Osteoblast (primary cell): ENCODE measurements around the gene TBX5. TPM values are rescaled to one million over a fixed set of nuclear protein-coding genes. Genes with fewer than 3 reads are reported as not detected.

Source experiments
- DNase-seq: peaks from one replicate; pipeline ENCODE4 v3.0.0; 2011; ENCODE audit warnings: low spot score, mixed read lengths; ENCODE audit not compliant: insufficient read length; ENCODE audit errors: missing footprints
- H2AFZ ChIP-seq: 2 replicates; pipeline ENCODE4 v1.6.0; 2011; ENCODE audit warnings: mild to moderate bottlenecking, low read length
- H3K27ac ChIP-seq: 2 replicates; pipeline ENCODE4 v1.5.1; 2011; ENCODE audit warnings: mild to moderate bottlenecking, low read depth, low read length, moderate library complexity
- H3K27me3 ChIP-seq: 2 replicates; pipeline ENCODE4 v1.6.0; 2012; ENCODE audit warnings: mild to moderate bottlenecking, control low read depth, inconsistent platforms, low read length, moderate library complexity; ENCODE audit not compliant: insufficient read depth
- H3K36me3 ChIP-seq: 2 replicates; pipeline ENCODE4 v1.5.1; 2011; ENCODE audit warnings: mild to moderate bottlenecking, low read length, control low read depth, moderate library complexity; ENCODE audit not compliant: insufficient read depth
- H3K4me1 ChIP-seq: 2 replicates; pipeline ENCODE4 v1.5.1; 2011; ENCODE audit warnings: mild to moderate bottlenecking, low read length, control low read depth, moderate library complexity; ENCODE audit not compliant: insufficient read depth
- H3K4me2 ChIP-seq: 2 replicates; pipeline ENCODE4 v1.6.0; 2011; ENCODE audit warnings: mild to moderate bottlenecking, low read length; ENCODE audit not compliant: insufficient read depth
- H3K4me3 ChIP-seq: fragments of 200-600 bp; sonication (generic); 3 replicates; pipeline ENCODE4 v1.5.1; 2012; ENCODE audit warnings: mild to moderate bottlenecking, low read length, inconsistent platforms; ENCODE audit not compliant: insufficient read depth
- H3K79me2 ChIP-seq: 2 replicates; pipeline ENCODE4 v1.6.0; 2012; ENCODE audit warnings: mild to moderate bottlenecking, low read length, control low read depth, inconsistent platforms; ENCODE audit not compliant: insufficient read depth
- H3K9me3 ChIP-seq: 2 replicates; pipeline ENCODE4 v1.5.1; 2011; ENCODE audit warnings: low read depth, low read length, control low read depth
- H4K20me1 ChIP-seq: 2 replicates; pipeline ENCODE4 v1.6.0; 2012; ENCODE audit warnings: mild to moderate bottlenecking, low read length, control low read depth; ENCODE audit not compliant: insufficient read depth
- CTCF ChIP-seq: IDR thresholded peaks from 2 replicates; pipeline ENCODE4 v1.5.1; 2011; ENCODE audit warnings: mild to moderate bottlenecking, low read depth, low read length, moderate library complexity; ENCODE audit errors: extremely low read depth
- total RNA-seq: library from RNA; depleted of rRNA; stranded (reverse); fragments of >200 nt; gene quantifications from 2 replicates; pipeline ENCODE4 v1.2.3, GENCODE V29; 2012

Gene TBX5
- total RNA-seq, 1 donor, result not detected

GRCh38 chr12:114316076-114316475, 89.9 kb downstream of the TBX5 start:
- no peak overlapping the region for H3K4me3 ChIP-seq
- no peaks in the 10 kb centered on the region for H3K27me3 ChIP-seq
- no peak for DNase-seq
- no peak overlapping the region for H3K27ac ChIP-seq
- no peaks in the 10 kb centered on the region for H3K4me1 ChIP-seq
- no peaks in the 10 kb centered on the region for H3K79me2 ChIP-seq
- H3K36me3 ChIP-seq, result no peaks in the 10 kb centered on the region
- H3K4me2 ChIP-seq, result no peak overlapping the region
- H4K20me1 ChIP-seq, result no peaks in the 10 kb centered on the region
- no peak overlapping the region for H2AFZ ChIP-seq
- TF ChIP-seq CTCF, result no peak
- no peaks in the 10 kb centered on the region for H3K9me3 ChIP-seq

- no peak for DNase-seq
- Histone ChIP-seq H3K4me2 (no peak overlapping the region), H3K36me3 (no peaks in the 10 kb centered on the region), H3K9me3 (no peaks in the 10 kb centered on the region), H3K27ac (no peak overlapping the region), H2AFZ (no peak overlapping the region), H3K4me1 (no peaks in the 10 kb centered on the region), H3K4me3 (no peak overlapping the region), H4K20me1 (no peaks in the 10 kb centered on the region), H3K27me3 (no peaks in the 10 kb centered on the region), H3K79me2 (no peaks in the 10 kb centered on the region)
- TF ChIP-seq CTCF, result no peak
Observed at GRCh38 chr12:114314974-114315720, 90.8 kb downstream of the TBX5 start.

GRCh38 chr12:114314403-114314802, 91.5 kb downstream of the TBX5 start:
- Histone ChIP-seq H3K4me2 (no peak overlapping the region), H2AFZ (no peak overlapping the region), H3K4me3 (no peak overlapping the region), H3K4me1 (no peaks in the 10 kb centered on the region), H3K9me3 (no peaks in the 10 kb centered on the region), H3K36me3 (no peaks in the 10 kb centered on the region), H3K27me3 (no peaks in the 10 kb centered on the region), H3K27ac (no peak overlapping the region), H3K79me2 (no peaks in the 10 kb centered on the region), H4K20me1 (no peaks in the 10 kb centered on the region)
- DNase-seq, result no peak
- no peak for TF ChIP-seq CTCF

- Histone ChIP-seq H3K9me3 (no peaks in the 10 kb centered on the region), H3K79me2 (no peaks in the 10 kb centered on the region), H2AFZ (no peak overlapping the region), H3K27me3 (no peaks in the 10 kb centered on the region), H3K4me1 (no peaks in the 10 kb centered on the region), H3K4me3 (no peak overlapping the region), H4K20me1 (no peaks in the 10 kb centered on the region), H3K4me2 (no peak overlapping the region), H3K27ac (no peak overlapping the region), H3K36me3 (no peaks in the 10 kb centered on the region)
- TF ChIP-seq CTCF, result no peak
- no peak for DNase-seq
Observed at GRCh38 chr12:114313910-114314309, 92.0 kb downstream of the TBX5 start.
